Measurements from ENCODE around the gene SHKBP1. TPM values are rescaled to one million over a fixed set of nuclear protein-coding genes. Genes with fewer than 3 reads are reported as not detected.

SHKBP1 gene
- total and polyA plus RNA-seq, 3 donors from 2014 or later: 35.6 to 56.3 (median 37.2) TPM

DNA sequence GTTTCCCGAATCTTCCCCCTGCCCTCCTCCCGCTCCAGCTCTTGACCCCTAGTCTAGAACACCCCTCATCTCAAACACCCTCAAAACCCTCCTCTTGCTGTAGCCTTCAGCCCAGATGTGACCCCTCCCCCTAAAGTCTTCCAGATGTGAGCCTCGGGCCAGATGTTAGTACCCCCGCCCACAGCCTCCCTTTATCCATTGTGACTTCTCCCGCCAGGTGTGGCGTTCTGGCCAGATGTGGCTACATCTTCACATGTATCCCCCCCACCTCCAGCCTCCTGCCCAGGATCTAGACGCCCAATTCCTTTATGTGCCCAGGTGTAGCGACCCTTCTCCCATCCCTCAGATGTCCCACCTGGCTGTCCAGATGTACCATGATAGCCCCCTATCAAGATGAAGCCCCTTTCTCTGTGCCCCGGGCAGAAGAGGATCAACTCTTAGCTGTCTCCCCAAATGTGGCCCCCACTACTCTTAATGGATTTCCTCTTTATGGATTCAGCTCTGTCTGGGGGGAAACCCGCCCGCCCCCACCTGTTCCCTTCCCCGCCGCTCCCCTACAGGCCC, 24.0 kb downstream of the SHKBP1 start:
- H3K4me1 ChIP-seq: peaks cover 47% of the 10 kb centered on the region
- peak overlapping the region; percentile 59 to 80 for H3K27ac ChIP-seq
- H3K4me3 ChIP-seq: peak overlapping the region in 1 of 2 donors; percentile 63
- H3K27me3 ChIP-seq: no peaks in the 10 kb centered on the region
- DNase-seq: no peak
- no peaks in the 10 kb centered on the region for H3K9me3 ChIP-seq
- intact Hi-C loops (cut with DNase I; ENCODE audit: low total_unique reads): loop anchor here (2.0 to 5.0 kb wide), 2 partner anchors 37 to 70 kb away; no protein-coding TSS in a partner anchor
- TF ChIP-seq POLR2A (IDR thresholded peaks at IDR 0.05): no peak
- TF ChIP-seq, protein P1, sequence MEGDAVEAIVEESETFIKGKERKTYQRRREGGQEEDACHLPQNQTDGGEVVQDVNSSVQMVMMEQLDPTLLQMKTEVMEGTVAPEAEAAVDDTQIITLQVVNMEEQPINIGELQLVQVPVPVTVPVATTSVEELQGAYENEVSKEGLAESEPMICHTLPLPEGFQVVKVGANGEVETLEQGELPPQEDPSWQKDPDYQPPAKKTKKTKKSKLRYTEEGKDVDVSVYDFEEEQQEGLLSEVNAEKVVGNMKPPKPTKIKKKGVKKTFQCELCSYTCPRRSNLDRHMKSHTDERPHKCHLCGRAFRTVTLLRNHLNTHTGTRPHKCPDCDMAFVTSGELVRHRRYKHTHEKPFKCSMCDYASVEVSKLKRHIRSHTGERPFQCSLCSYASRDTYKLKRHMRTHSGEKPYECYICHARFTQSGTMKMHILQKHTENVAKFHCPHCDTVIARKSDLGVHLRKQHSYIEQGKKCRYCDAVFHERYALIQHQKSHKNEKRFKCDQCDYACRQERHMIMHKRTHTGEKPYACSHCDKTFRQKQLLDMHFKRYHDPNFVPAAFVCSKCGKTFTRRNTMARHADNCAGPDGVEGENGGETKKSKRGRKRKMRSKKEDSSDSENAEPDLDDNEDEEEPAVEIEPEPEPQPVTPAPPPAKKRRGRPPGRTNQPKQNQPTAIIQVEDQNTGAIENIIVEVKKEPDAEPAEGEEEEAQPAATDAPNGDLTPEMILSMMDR (IDR thresholded peaks at IDR 0.05): no peak
- no peaks in the 10 kb centered on the region for H3K36me3 ChIP-seq (ENCODE audit: low read depth, missing control alignments)
- WGBS, 2 donors: 8 to 9% methylated on average over 8 to 13 of the region's 13 CpGs

DNA sequence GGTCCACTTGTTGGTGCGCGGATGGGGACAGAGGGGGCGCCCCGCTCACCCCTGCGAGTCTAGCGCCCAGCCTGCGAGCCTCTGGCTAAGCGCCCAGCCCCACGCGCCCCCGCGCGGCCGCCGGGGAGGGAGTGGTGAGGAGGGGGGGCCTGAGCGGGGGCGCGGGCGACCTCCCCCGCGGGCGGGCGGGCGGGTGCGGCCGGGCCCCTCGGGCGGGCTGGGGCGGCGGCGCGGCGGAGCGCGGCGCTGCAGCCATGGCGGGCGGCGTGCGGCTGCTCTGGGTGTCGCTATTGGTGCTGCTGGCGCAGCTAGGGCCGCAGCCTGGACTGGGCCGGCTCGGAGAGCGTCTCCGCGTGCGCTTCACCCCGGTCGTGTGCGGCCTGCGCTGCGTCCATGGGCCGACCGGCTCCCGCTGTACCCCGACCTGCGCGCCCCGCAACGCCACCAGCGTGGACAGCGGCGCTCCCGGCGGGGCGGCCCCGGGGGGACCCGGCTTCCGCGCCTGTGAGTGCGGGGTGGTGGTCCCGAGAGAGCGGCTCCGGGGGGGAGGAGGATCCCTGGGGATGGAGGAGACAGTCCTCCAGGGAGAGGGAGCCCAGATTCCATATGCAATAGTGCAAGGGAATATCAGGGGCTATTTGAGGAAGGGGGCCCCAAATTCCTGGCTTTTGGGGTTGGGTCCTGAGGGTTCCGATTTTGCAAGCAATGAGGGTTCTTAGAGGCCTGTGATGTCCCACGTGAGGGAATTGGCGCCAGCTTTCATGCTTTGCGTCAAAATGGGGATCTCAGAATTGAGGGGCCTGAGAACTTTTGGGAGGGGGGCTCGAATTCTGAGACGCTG, 24.7 kb downstream of the SHKBP1 start, which contains the start of gene LTBP4:
TSS of gene LTBP4 (plus strand) at position 236 of the 841 bp plus-strand sequence. CDS start at position 255, 19 bp downstream.
- Histone ChIP-seq H3K27me3 (no peaks in the 10 kb centered on the region), H3K36me3 (ENCODE audit: low read depth, missing control alignments) (no peaks in the 10 kb centered on the region), H3K9me3 (no peaks in the 10 kb centered on the region), H3K4me3 (peak within 1 kb of the TSS; percentile 63 to 66), H3K4me1 (peaks cover 52% of the 10 kb centered on the region), H3K27ac (peak within 1 kb of the TSS; percentile 78 to 80)
- intact Hi-C loops (cut with DNase I; ENCODE audit: low total_unique reads): loop anchor here (2.0 to 5.0 kb wide), 2 partner anchors 36 to 71 kb away; no protein-coding TSS in a partner anchor
- 0 to 1% methylated on average over 6 to 27 of the region's 82 CpGs for WGBS, 2 donors
- TF ChIP-seq, protein P1 (IDR thresholded peaks at IDR 0.05): no peak
- TF ChIP-seq POLR2A (IDR thresholded peaks at IDR 0.05): no peak
- no peak for DNase-seq

DNA sequence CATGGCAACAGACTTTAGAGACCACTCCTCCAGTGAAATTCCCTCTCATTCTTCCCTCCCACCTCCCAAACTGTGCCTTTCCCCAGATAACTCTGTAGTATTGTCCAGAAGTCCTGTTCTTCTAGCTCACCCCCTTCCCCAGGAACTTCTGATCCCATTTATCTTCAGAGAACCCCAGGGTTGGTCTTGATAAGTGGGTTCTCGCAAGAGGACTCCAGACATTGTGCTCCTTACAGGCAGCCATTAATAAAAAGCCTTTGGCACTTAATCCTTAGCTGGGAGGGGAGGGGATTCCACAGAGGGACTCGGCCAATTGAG, 26.4 kb downstream of the SHKBP1 start:
- 24 to 31% methylated on average over 2 of the region's 2 CpGs for WGBS, 2 donors
- H3K27ac ChIP-seq: peak overlapping the region; percentile 75 to 78
- DNase-seq: no peak
- H3K4me1 ChIP-seq: peaks cover 58% of the 10 kb centered on the region
- H3K9me3 ChIP-seq: no peaks in the 10 kb centered on the region
- intact Hi-C loops (cut with DNase I; ENCODE audit: low total_unique reads): loop anchor here (5.0 kb wide), 1 partner anchor 34 kb away; no protein-coding TSS in a partner anchor
- peak overlapping the region in 1 of 2 donors; percentile 66 for H3K4me3 ChIP-seq
- no peaks in the 10 kb centered on the region for H3K36me3 ChIP-seq (ENCODE audit: low read depth, missing control alignments)
- H3K27me3 ChIP-seq: no peaks in the 10 kb centered on the region
- TF ChIP-seq POLR2A (IDR thresholded peaks at IDR 0.05): no peak
- TF ChIP-seq, protein P1 (IDR thresholded peaks at IDR 0.05): no peak

DNA sequence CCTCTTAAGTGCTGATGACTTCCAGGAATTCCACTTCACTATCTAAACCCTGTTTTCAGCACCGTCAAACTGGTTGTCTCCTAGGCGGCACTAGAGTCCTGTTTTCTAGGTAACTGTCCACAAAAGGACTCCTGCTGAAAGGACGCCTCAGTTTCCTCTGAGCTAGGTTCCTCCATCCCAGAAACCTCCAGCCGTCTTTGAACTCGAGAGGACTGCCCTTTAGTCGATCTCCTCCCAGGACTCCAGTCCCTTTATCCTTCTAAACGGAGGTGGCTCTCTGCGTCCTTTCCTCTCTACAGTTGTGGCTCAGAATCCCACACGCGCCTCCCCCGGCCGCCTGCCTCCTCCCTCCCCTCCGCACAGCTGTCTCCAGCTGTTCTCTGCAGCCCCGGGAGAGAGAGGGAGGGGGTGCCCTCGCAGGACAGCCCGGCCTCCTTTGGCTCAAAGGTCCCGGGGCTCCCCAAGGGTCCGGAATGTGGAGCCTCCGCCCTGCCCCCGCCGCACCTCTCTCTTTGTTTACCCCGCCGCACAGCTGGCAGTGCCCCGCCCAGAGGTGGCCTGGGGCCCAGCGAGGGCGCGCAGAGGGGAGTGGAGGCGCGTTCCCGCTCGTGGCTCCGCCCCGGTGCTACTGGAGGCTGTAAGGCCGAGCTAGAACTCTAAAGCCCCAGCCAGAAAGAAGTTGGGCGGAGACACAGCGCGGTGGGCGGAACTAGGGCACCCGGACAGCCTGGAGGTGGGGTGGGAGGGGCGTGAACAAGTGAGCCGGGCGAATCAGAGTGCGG, 26.9 kb downstream of the SHKBP1 start:
- WGBS, 2 donors: 1% methylated on average over 35 to 43 of the region's 43 CpGs
- Histone ChIP-seq H3K4me1 (peaks cover 54% of the 10 kb centered on the region), H3K9me3 (no peaks in the 10 kb centered on the region), H3K27ac (peak overlapping the region; percentile 78 to 82), H3K4me3 (peak overlapping the region; percentile 31 to 66), H3K27me3 (no peaks in the 10 kb centered on the region), H3K36me3 (ENCODE audit: low read depth, missing control alignments) (no peaks in the 10 kb centered on the region)
- peak; percentile 97 for DNase-seq
- intact Hi-C loops (cut with DNase I; ENCODE audit: low total_unique reads): loop anchor here (5.0 kb wide), 1 partner anchor 34 kb away; no protein-coding TSS in a partner anchor
- TF ChIP-seq, protein P1 (IDR thresholded peaks at IDR 0.05): no peak
- TF ChIP-seq POLR2A (IDR thresholded peaks at IDR 0.05): no peak

All from testis (tissue), 3 donors.